GM12891 (cell line): ENCODE results near the gene STING1.

Source experiments
- DNase-seq: peaks from one replicate; pipeline ENCODE4 v3.0.0; 2011; ENCODE audit warnings: low spot score; ENCODE audit not compliant: insufficient read length
- FAIRE-seq: peaks from 2 replicates; lab custom pipeline; 2011; peaks lifted over from hg19 to GRCh38; lab: Jason Lieb, UNC
- PAX5 ChIP-seq: IDR thresholded peaks from 2 replicates; pipeline ENCODE4 v1.6.1; 2011; ENCODE audit warnings: low read length, moderate library complexity, mild to moderate bottlenecking; ENCODE audit not compliant: insufficient read depth, severe bottlenecking
- POLR2A ChIP-seq: IDR thresholded peaks from 2 replicates; pipeline ENCODE4 v1.6.1; 2011; ENCODE audit warnings: low read depth, low read length, control low read depth
- POLR2AphosphoS5 ChIP-seq: IDR thresholded peaks from 2 replicates; pipeline ENCODE4 v1.6.1; 2011; ENCODE audit warnings: low read depth, low read length, control low read depth
- POU2F2 ChIP-seq: IDR thresholded peaks from 2 replicates; pipeline ENCODE4 v1.6.1; 2011; ENCODE audit warnings: low read depth, mild to moderate bottlenecking, control low read depth, low read length, moderate library complexity
- SPI1 ChIP-seq: IDR thresholded peaks from 2 replicates; pipeline ENCODE4 v1.6.1; 2011; ENCODE audit warnings: low read depth, low read length, control low read depth
- TAF1 ChIP-seq: IDR thresholded peaks from 2 replicates; pipeline ENCODE4 v1.6.1; 2011; ENCODE audit warnings: low read depth, low read length, control low read depth

STING1 gene

GRCh38 chr5:139475865-139476617 is 6.5 kb downstream of the STING1 start:
- TF ChIP-seq SPI1 (no peak), TAF1 (no peak)
- DNase-seq (no peak), FAIRE-seq (no peak)

DNA sequence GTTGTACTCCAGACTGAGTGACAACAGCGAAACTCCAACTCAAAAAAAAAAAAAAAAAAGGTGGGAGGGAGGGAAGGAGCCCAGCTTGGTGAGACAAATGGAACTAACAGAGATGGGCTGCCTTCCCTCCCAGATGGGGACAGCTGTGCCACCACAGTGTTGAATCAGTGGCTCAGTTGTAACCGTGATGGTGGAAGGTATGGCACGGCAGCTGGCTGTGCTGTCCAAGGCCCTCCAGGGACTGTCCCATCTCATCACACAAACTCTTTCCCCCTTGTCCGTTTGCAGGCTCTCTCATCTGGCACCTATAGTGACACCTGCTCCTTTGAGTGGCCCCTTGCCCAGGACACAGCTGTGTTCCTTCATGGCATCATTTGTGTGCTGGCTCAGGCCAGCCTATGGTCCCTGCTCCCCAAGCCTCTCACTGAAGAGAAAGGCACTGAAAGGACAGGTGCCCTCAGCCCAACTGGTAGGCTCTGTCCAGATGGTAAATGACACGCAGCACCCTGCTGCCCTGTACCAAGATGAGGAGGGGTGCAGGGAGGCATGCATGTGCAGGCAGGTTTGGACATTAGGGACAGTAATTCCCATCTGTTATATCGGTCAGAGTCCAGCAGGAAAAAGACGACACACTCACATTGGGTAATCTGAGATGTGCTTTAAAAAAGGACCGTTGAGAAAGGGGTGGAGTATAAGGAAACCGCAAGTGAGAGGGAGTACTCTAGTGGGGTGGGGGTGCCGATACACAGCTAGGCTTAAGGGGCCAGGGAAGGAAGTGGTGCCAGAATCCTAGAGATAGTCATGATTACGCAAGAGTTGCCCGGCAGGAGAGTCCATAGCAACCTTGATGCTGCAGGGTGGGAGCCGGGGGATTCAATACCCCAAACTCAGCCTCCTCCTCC is 7.4 kb downstream of the STING1 start:
- FAIRE-seq (peak; percentile 45), DNase-seq (no peak)
- TF ChIP-seq TAF1 (no peak), POU2F2 (0 out of 2 replicates have a peak, but pooled peaks have one; percentile 19), PAX5 (no peak), SPI1 (peak; percentile 30; the same call in 1 of the 2 replicates)

DNA sequence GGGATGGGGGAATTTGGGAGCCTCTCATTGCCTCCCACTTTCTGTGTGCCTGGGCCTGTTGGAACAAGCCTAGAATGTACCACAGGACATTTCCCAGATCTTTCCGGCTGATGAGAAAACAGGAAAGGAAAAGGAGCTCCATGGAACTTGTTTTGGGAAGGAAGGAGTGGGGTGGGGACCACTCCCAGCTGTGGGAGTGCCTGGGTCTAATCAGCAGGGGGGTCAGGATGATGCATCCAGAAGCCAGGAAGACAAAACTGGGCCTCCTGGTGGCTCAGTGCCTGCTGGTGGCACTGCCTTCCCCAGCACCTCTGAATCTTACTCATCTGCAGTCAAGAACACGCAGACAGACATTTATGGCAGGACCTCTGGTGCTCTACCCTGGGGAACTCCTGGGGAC is 9.0 kb downstream of the STING1 start:
- TF ChIP-seq POLR2AphosphoS5 (no peak), SPI1 (no peak), POLR2A (no peak), POU2F2 (no peak), PAX5 (no peak), TAF1 (no peak)
- DNase-seq (no peak), FAIRE-seq (no peak)

DNA sequence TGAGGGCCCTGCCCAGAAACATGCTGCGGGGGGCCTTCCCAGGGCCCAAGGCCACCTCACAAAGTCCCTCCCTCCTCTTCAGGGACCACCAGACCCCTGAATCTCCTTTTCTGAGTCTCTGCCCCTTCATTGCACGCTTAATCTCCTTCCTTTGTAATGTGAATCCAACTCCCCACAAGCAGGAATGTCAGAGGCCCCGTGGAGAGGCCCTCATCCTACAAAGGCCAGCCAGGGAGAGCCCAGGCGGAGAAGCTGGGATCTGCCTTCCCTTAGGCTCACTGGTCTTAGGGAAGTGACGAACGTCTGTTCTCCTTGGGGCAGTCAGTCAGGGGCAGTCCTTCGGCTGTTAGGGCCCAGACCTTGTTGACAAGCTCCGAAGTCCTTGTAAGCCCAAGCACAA is 9.5 kb downstream of the STING1 start:
- no peak for FAIRE-seq
- no peak for TF ChIP-seq TAF1
- TF ChIP-seq POLR2A = no peak
- no peak for TF ChIP-seq POU2F2
- TF ChIP-seq POLR2AphosphoS5 = no peak
- no peak for TF ChIP-seq SPI1
- TF ChIP-seq PAX5 = no peak

DNA sequence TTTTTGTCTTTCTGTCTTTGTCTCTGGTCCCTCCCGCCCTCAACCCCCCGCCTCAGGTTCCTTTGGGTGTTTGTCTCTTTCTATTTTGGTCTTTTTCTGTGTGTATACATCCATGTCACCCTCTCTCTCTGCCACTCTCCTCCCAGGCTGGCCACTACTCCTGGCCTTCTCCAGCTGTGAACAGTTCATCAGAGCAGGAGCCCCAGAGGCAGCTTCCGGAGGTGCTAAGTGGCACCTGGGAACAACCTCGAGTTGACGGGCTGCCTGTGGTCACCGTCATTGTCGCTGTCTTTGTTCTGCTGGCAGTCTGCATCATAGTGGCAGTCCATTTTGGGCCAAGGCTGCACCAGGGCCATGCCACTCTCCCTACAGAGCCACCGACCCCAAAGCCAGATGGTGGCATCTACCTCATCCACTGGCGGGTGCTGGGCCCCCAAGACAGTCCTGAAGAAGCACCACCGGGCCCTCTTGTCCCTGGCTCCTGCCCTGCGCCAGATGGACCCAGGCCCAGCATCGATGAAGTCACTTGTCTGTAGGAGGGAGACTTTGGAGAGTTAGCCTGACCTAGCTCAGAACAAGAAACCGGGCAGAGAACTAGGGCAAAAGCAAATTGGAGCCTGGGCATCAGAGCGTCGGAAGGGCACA is 10.1 kb downstream of the STING1 start:
- TF ChIP-seq TAF1 (no peak), PAX5 (no peak), POLR2A (no peak), POLR2AphosphoS5 (no peak), SPI1 (no peak), POU2F2 (no peak)
- DNase-seq (no peak), FAIRE-seq (no peak)

More for the DNA sequence above, 9.5 kb downstream of the STING1 start:
- DNase-seq = no peak

- peak; percentile 9 for FAIRE-seq
- DNase-seq = no peak
- TF ChIP-seq POLR2AphosphoS5 (no peak), SPI1 (no peak), POLR2A (no peak), PAX5 (no peak), POU2F2 (no peak), TAF1 (no peak)
These were observed 11.7 kb downstream of the STING1 start, which contains the start of gene SMIM33 for GRCh38 chr5:139470821-139471300. Gene SMIM33, plus strand, starts transcription at chr5:139471004. Its CDS starts 118 bp downstream, at chr5:139471122.

- DNase-seq = no peak
- TF ChIP-seq POU2F2 (no peak), PAX5 (no peak), POLR2AphosphoS5 (no peak), SPI1 (no peak), TAF1 (no peak), POLR2A (no peak)
- FAIRE-seq = no peak
These were observed 14.1 kb downstream of the STING1 start for GRCh38 chr5:139468421-139468931.

DNA sequence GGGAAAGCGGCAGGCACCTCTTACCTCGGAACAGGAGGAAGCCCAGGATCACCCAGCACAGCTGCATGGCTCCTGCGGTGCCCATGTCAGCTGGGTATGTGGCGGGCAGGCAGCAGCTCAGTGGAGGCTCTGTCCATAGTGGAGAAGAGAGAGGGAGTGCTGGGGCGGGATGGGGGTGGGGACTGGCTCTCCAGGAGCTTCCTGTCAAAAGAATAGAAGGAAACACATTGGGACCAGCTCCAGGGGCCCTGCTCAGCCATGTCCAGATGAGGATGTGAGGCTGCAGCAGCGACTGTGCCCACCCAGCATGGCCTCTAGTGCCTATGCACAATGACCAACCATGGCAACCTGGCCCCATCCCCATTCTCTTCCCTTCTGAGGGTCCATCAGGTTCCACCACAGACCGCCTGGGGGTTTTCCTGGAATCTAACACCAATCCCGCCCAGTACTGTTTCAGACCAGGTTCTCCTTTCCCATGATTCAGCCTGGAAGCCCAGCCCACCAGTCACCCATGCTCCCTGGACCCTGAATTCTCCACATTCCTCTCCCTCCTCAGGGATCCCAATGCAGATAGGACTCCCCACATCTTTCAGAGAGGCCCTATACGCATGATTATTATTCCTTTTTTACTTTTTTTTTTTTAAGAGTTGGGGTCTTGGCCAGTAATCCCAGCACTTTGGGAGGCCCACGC is 19.8 kb downstream of the STING1 start, which contains the start of gene ECSCR:
ECSCR (minus strand) TSS at position 158 of the 691 bp plus-strand sequence; CDS start at position 85, 73 bp downstream.
- FAIRE-seq (no peak), DNase-seq (no peak)
- TF ChIP-seq SPI1 = no peak
- TF ChIP-seq TAF1 = no peak
- TF ChIP-seq POU2F2 = no peak
- no peak for TF ChIP-seq POLR2A
- TF ChIP-seq PAX5 = no peak
- no peak for TF ChIP-seq POLR2AphosphoS5

GRCh38 chr5:139461698-139462097 is 20.9 kb downstream of the STING1 start:
- TF ChIP-seq POU2F2 = no peak
- no peak for TF ChIP-seq SPI1
- no peak for FAIRE-seq
- DNase-seq = no peak
